PC-9 (cell line): ENCODE results near the gene IQCN.

Source experiments
- EZH2 ChIP-seq: fragments of 200-600 bp; sonication (generic); IDR thresholded peaks from 2 replicates; pipeline ENCODE4 v1.8.0; 2017; ENCODE audit warnings: antibody characterized with exemption, low read depth
- TF ChIP-seq, protein P1 (sequence below): fragments of 200-600 bp; sonication (generic); conservative IDR thresholded peaks from 2 replicates; pipeline ENCODE4 v1.6.1; 2017; ENCODE audit warnings: mixed run types, antibody characterized with exemption, mild to moderate bottlenecking, moderate library complexity

DNA sequence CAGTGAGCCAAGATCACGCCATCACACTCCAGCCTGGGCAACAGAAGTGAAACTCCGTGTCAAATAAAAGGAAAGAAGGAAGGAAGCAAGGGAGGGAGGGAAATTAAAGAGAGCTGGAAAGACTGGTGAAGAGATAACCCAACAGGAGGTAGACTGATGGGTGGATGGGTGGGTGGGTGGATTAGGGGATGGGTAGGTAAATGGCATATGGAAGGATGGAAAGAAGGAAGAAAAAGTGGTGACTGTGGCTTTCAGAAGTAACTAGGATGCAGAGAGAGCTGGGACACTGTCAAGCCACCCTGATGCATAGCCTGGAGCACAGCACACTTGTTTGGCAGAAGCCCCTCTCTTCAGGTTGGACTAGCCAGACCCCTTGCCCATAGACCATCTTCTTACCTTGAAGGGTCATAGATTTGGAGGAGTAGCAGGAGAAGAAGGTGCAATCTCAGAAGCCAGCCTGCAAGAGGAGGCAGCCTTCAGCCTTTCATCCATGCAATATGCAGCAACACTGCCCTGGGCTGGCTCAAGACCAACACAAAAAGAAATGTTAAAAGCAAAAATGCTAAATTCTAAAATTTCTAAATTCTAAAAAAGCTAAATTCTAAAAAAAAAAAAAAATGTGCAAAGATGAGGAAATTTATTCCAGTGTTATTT lies 5.1 kb downstream of the IQCN start:
- TF ChIP-seq EZH2 = no peak
- TF ChIP-seq, protein P1, sequence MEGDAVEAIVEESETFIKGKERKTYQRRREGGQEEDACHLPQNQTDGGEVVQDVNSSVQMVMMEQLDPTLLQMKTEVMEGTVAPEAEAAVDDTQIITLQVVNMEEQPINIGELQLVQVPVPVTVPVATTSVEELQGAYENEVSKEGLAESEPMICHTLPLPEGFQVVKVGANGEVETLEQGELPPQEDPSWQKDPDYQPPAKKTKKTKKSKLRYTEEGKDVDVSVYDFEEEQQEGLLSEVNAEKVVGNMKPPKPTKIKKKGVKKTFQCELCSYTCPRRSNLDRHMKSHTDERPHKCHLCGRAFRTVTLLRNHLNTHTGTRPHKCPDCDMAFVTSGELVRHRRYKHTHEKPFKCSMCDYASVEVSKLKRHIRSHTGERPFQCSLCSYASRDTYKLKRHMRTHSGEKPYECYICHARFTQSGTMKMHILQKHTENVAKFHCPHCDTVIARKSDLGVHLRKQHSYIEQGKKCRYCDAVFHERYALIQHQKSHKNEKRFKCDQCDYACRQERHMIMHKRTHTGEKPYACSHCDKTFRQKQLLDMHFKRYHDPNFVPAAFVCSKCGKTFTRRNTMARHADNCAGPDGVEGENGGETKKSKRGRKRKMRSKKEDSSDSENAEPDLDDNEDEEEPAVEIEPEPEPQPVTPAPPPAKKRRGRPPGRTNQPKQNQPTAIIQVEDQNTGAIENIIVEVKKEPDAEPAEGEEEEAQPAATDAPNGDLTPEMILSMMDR = no peak
